ENCODE results near the gene ERICH4. TPM values are rescaled to one million over a fixed set of nuclear protein-coding genes. Genes with fewer than 3 reads are reported as not detected.
A peak's percentile ranks its signal among the peaks of the same experiment; 100 is the strongest.

ERICH4 gene
- total RNA-seq, 2 donors from 2014 or later = not detected

DNA sequence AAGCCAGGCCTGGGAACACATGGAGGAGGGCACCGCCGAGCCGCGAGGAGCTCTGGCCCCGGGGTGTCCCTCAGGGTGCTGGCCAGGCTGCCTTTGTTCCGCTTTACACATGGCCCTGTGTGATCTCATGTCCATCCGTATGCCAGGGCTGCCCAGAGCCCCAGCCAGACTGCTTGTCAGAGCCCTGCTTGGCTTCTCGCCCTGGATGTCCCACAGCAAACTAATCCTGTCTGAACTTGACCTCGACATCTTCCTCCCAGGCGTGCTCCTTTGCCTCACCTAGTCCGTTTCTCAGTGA is 31.0 kb upstream of the ERICH4 start:
- DNase-seq = no peak
- intact Hi-C loops (cut with DNase I, micrococcal nuclease) = no loop called here
- no peak for ATAC-seq

DNA sequence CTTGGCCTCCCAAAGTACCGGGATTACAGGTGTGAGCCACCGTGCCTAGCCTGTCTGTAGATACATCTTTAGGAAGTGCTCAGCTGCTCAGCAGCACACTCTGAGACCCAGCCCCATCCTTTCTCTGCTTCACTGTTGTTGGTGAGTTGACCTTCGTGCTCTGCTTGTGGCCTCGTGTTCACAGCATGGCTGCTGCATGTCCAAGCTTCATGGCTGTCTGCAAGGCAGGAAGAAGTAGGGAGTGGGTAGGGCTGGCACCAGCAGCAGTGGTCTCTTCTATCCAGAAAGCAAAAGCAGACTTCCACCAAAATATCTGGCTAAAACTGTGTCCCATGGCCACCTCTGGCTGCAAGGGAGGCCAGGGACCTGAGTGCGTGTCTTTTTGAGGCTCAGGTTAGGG is 30.0 kb upstream of the ERICH4 start:
- intact Hi-C loops (cut with DNase I, micrococcal nuclease) = no loop called here
- ATAC-seq (no peak), DNase-seq (no peak)

DNA sequence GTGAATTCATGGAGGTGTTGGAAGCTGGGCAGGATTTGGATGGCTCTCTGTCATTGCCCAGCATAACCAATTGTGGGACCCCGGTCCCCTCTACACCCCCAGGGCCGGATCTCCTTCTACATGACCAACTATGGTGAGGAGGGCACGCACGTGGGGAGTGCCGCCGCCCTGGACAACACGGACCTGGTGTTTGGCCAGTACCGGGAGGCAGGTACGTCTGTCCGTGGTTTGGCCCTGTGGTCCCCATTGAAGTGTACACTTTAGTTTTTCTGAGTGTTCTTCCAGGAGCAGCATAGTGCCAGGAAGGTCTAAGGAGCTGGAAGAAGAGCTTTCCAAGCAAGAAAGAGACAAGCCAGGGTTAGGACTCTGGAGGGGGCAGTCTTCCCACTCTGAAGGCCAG is 29.0 kb upstream of the ERICH4 start:
- ATAC-seq (no peak), DNase-seq (no peak)
- intact Hi-C loops (cut with DNase I, micrococcal nuclease) = no loop called here

DNA sequence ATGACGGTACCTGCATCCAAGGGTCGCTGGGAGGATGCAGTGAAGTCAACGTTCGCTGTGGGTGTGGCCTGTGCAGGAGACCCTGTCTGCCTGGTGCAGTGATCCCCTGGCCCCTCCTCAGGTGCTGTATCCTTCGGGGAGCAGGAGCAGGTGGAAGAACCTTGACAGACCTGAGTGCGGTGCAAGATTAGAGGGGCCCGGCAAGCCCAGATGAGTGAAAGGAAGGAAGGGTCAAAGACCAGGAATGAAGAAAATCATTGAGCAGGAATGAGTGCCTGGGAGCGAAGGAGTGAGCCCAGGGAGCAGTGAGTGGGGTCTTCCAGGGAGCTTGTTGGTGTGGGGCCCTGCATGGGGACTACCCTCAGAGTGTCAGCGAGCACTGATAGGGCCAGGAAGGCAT is 28.5 kb upstream of the ERICH4 start:
- intact Hi-C loops (cut with DNase I, micrococcal nuclease) = no loop called here
- ATAC-seq = no peak
- DNase-seq = no peak

DNA sequence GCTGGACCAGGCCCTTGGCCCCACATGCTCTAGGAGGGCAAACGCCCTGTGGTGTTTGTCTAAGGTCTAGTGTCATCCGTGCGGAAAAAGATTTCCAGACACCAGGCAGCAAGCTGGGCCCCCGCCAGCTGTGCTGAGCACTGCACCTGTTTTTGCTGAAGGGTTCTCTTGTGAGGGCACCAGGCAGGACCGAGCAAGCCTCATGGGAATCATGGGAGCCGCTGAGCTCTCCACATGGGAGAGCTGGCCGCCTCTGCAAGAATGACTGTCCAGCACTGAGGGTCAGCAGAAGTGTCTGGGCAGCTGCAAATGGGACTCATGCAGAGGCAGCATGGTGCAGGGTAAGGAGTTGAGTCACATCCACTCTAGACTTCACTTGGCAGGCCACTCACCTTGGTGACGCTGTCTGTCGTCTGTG is 27.8 kb upstream of the ERICH4 start:
- DNase-seq = peak in 1 of 2 donors; percentile 40
- intact Hi-C loops (cut with DNase I, micrococcal nuclease) = no loop called here
- peak; percentile 13 for ATAC-seq

DNA sequence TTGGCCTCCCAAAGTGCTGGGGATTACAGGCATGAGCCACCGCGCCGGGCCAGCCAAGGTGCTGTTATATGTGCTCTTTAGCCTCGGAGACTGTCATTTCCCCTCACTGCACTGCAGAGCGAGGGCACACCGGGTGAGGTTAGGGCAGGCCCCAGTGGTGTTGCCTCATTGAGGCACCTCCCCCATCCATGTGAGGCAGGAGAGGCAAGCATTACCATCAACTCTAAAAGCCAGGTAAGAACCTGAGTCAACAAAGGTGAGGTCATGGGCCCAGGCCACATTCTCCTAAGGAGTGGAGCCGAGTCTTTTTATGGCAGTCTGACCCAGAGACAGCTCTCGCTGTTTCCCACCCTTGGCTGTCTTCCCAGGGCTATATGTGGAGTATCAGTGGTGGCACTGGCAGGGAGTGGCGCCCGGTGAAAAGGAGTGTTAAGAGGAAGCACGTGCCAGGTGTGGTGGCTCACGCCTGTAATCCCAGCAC is 26.7 kb upstream of the ERICH4 start:
- peak; percentile 91 for ATAC-seq
- peak; percentile 90 to 96 for DNase-seq
- intact Hi-C loops (cut with DNase I, micrococcal nuclease) = no loop called here

DNA sequence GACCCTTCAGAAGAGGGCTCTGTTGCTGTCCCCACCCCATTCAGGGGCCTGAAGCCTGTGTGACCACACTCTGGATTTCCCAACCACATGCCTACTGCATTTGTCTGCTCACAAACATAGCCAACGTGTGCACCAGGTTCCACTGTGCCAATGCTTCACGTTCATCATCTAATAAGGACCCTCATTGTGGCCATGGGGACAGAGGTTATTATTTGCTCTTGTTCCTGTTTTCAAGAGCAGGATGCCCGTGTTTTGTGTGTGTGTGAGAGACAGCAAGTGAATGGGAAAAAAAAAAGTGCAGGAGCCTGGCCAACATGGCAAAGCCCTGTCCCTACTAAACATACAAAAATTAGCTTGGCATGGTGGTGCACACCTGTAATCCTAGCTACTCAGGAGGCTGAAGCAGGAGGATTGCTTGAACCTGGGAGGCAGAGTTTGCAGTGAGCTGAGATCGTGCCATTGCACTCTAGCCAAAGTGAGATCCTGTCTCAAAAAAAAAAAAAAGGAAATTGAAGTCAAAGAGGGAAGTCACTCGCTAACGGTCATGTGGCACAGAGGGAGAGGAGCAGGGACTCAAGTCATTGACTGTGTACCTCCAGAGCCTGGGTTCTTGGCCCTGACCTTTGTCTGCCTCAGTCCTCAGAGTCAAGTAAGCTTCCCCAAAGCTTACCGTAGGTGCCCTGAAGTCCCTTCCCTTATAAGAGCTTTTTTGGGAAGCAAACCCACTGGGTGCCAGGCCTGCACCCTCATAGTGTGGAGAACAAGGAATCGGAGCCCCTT is 22.7 kb upstream of the ERICH4 start:
- DNase-seq (no peak), ATAC-seq (no peak)
- intact Hi-C loops (cut with DNase I, micrococcal nuclease) = no loop called here

DNA sequence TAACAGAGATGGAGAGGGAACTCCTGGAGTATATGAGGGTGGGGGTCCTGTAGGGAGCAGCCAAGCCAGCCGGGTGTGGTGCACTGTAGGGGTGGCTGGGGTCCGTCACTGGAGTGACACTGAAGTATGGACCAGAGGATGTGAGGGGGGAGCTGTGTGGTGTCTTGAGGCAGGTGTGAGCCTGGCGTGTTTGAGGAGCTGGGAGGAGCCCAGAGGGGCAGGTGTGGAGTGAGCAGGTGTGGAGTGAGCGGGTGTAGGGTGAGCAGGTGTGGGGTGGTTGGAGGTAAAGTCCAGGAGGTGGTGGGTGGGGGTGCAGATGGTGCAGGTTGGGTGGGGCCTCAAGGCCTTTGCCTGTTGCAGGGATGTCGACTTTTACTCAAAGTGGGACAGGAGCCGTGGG is 21.6 kb upstream of the ERICH4 start:
- DNase-seq (peak; percentile 76 to 78), ATAC-seq (peak; percentile 70)
- intact Hi-C loops (cut with DNase I, micrococcal nuclease) = no loop called here

DNA sequence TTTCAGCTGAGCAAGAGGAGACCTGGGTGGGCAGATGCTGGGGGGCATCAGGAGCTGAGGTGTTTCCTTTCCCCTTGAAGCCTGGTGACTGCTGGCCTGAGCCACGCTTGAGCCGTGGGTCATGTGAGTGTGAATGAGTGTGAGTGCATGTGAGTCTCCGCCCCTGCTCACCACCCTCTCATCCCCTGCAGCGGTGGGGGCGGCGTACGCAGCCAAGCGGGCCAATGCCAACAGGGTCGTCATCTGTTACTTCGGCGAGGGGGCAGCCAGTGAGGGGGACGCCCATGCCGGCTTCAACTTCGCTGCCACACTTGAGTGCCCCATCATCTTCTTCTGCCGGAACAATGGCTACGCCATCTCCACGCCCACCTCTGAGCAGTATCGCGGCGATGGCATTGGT is 21.0 kb upstream of the ERICH4 start:
- intact Hi-C loops (cut with DNase I, micrococcal nuclease) = no loop called here
- ATAC-seq (no peak), DNase-seq (no peak)

DNA sequence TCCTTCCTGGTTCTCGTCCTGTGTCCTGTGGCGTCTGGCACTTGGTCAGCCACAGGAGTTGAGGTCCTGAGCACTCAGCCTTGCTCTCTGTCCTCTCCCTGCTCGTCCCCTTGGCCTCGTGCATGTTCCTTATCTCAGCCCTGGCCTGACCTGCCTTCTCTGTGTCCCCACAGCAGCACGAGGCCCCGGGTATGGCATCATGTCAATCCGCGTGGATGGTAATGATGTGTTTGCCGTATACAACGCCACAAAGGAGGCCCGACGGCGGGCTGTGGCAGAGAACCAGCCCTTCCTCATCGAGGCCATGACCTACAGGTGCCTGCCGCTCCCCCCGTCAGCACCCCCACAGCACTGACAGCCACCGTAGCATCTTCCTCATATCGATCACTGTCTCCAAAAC is 20.5 kb upstream of the ERICH4 start:
- intact Hi-C loops (cut with DNase I, micrococcal nuclease) = no loop called here
- DNase-seq (no peak), ATAC-seq (no peak)

DNA sequence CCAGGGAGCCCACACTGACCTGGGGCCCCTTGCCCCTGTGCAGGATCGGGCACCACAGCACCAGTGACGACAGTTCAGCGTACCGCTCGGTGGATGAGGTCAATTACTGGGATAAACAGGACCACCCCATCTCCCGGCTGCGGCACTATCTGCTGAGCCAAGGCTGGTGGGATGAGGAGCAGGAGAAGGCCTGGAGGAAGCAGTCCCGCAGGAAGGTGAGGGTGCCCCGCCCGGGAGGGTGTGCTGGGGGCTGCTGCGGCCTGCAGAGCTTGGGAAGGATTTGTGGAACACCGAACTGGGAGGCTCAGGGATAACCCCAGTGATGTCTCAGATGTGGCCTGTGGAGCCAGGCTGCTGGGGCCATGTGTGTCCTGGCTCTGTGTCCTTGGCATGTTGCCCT is 20.0 kb upstream of the ERICH4 start:
- intact Hi-C loops (cut with DNase I, micrococcal nuclease) = no loop called here
- DNase-seq = no peak
- no peak for ATAC-seq

DNA sequence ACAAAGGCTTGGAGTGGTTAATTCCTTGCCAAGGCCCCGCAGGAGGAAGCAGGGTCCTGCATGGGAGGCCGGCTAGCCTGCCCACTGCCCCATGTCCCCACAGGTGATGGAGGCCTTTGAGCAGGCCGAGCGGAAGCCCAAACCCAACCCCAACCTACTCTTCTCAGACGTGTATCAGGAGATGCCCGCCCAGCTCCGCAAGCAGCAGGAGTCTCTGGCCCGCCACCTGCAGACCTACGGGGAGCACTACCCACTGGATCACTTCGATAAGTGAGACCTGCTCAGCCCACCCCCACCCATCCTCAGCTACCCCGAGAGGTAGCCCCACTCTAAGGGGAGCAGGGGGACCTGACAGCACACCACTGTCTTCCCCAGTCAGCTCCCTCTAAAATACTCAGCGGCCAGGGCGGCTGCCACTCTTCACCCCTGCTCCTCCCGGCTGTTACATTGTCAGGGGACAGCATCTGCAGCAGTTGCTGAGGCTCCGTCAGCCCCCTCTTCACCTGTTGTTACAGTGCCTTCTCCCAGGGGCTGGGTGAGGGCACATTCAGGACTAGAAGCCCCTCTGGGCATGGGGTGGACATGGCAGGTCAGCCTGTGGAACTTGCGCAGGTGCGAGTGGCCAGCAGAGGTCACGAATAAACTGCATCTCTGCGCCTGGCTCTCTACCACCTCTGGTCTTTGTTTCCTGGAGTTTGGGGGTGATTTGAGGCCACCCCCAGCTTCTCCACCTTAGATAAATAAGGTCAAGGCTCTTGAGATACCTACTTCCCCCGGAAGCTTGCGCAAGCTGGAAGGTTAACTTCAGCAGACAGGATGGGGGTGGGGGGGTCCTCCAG is 18.4 kb upstream of the ERICH4 start:
- ATAC-seq = no peak
- peak in 1 of 2 donors; percentile 49 for DNase-seq
- intact Hi-C loops (cut with DNase I, micrococcal nuclease) = no loop called here

DNA sequence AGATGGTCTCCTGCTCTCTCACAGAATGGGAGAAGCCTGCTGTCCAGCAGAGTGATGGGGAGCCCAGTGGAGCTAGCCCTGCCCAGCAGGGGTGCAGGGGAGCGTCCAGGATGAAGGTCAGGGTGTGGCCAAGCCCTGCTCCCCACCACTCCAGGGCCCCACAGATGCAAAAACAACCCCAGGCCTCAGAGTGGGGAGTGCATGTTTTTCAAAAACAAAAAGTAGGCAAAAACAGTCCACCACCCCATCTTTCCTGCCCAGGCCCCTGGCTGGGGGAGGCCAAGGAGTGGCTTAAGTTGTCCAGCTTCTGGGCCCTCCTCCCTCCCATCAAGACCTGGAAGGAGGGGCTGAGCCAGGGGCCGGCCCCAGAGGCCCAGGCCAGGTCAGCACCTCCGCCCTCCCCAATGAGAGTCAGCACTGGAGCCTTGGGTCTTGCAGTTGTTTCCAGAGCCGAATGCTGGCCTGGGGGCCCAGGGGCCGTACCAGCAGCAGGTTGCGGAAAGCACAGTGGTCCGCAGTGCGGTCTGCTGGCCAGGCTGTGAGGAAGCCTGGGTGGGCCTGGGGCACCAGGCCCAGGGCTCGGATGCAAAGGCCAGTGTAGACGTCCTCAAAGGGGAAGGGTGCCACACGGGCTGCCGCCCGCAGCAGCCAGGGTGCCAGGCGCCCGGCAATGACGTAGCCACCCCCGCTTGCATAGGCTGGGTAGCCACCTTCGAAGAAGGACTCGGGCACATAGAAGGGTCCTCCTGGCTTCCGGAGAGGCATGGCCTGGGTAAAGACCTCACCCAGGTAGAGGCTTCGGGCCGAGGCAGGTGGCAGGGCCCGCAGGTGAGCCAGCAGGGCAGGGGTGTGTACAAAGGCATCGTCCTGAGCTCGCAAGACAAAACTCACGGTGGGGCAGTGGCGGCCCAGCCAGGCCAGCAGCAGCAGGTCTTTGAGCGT is 17.5 kb upstream of the ERICH4 start:
- ATAC-seq (peak; percentile 1), DNase-seq (peak in 1 of 2 donors; percentile 49)
- intact Hi-C loops (cut with DNase I, micrococcal nuclease) = no loop called here

DNA sequence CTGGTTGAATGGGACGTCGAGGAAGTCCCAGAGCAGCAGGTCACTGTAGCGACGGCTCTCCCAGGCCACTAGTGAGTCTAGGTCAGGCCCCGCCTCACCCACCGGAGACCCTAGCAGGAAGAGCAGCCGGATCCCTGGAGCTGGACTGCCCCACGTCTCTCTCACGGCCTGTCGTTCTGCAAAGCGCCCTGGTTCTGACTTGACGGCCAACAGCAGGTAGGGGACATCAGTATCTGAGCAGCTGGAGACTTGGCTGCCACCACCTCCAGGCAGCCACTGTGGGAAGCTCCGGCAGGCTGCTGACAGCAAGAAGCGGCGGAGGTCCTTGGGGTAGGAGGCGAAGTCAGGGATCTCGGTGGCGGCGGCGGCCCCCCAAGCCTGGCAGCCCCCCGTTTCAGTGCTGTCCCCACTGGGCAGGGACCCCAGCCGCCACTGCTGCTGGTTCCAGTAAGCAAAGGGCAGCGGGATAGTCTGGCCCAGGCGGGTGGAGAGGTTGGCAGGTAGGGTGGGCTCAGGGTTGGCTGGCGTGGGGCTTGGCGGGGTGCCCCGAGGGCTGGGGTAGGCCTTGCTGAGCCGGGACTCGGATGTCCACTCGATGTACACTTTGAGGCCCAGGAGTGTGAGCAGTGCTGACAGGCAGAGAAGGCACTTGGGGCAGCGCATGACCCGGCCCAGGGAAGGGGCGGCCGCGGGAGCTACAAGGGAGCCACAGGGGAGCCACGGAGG is 16.7 kb upstream of the ERICH4 start:
- peak; percentile 19 for ATAC-seq
- intact Hi-C loops (cut with DNase I, micrococcal nuclease) = no loop called here
- peak in 1 of 2 donors; percentile 44 for DNase-seq

DNA sequence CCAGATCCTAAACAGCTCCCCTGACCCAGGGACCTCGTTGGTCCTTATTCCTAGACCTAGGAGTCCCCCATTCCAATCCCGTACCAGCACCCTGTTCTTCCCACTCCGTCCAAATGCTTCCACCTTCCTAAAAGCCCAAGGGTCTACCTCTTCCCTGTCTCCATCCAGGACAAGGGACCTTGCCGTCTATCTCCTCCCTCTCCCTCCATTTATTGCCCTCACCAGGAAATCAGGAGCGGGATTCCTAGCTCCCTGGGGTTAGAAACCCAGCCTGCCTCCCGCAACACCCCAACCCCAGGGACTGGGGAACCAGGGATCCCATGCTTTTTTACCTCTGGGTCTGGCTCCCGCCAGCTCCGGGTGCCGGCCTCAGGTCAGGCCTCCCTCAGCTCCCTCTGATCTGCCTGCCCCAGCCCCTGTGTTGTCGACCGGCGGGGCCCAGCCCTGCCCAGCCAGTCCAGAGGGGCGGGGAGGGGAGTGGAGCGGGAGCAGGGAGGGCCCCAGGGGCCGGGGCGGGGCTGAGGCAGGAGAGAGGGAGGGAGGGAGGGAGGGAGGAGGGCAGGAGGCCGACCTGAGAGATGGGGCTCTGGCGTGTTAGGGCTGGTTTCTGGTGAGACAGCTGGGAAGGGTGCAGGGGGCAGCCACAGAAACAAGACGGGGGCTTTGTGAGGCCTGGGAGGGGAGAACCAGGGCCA is 15.9 kb upstream of the ERICH4 start, which contains the start of gene B3GNT8:
B3GNT8 (minus strand) TSS at position 423 of the 695 bp plus-strand sequence. CDS start 596 bp downstream, outside the sequence.
- intact Hi-C loops (cut with DNase I, micrococcal nuclease) = no loop called here
- DNase-seq (peak; percentile 92 to 95), ATAC-seq (peak; percentile 81)

DNA sequence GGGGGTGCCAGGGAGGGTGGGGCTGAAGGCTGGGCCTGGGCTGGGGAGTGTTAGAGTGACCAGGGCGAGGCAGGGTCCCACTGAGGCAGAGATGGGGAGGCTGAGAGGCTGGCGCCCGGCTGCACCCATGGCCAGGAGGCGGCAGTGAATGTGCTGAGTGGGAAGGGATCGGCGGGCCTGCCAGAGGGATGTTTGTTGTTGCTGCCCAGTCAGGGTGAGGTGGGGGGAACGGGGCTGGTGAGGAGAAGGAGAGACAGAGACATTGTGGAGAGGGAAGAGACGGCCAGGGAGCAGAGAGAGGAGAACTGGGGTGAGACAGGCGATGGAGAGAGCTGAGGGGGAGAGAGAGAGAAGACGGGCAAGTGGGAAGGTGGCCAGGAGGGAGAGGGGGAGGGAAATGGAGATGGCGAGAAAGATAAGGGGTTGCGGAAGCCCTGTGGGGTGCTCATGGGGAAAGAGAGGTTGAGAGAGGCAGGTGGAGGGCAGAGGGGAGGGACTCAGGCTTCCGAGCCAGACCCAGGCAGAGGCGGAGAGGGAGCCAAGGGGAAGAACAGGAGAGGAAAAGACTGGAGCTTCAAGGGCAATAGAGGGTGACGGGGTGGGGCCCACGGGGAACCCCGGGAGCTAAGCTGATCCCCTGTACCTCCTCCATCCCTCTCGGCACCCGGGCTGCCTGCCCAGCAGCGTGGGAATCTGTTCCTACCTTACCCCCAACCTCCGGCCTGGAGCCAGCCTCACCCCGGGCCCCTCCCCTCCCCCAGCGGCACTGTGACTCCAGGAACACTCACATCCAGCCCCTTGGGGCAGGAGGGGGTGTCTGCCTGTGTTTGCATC is 15.1 kb upstream of the ERICH4 start:
- ATAC-seq (peak; percentile 28), DNase-seq (peak; percentile 56 to 57)
- intact Hi-C loops (cut with DNase I, micrococcal nuclease) = no loop called here

DNA sequence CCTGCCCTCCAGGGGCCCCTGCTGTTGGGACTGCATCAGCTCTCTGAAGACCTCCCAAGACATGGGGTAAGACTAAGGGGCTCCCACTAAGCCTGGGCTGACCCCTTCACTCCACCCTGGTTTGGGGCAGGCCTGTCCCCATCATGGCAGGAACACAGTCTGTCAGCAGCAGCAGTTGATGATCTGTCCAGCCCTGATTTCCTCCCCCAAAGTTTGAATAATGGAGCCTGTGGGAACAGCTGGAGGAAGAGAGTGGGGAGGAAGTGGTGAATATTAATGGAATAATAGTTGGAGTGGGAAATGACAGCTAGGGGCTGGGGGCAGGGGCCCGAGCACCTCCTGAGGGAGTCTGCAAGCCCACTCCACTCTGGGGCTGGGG is 14.5 kb upstream of the ERICH4 start:
- DNase-seq (no peak), ATAC-seq (no peak)
- intact Hi-C loops (cut with DNase I, micrococcal nuclease) = no loop called here

Data from left colon (tissue), 2 donors.